HepG2 (cell line): ENCODE results near the gene NCF2. TPM values are rescaled to one million over a fixed set of nuclear protein-coding genes. Genes with fewer than 3 reads are reported as not detected.

Experiments used
- ATAC-seq: fragments of 200-7000 bp; cut with Tn5 transposase; 3 replicates; pipeline ENCODE4 v1.9.1; 2020; ENCODE audit warnings: mild to moderate bottlenecking, moderate library complexity
- BruUV-seq: library from RNA; stranded (reverse); fragments of 400-500 nt; replicated peaks from 2 replicates; lab custom pipeline; 2021; lab: Mats Ljungman, UMichigan
- CTCF ChIA-PET: fragments of 300-600 bp; formaldehyde crosslinking; extraction: SDS; loops from one replicate; lab custom pipeline; 2021; ENCODE audit warnings: low total read pairs, inconsistent platforms, low intra/inter-chr PET ratio; lab: Yijun Ruan, JAX
- POLR2A ChIA-PET: fragments of 350-600 bp; sonication (Branson Sonifier 250); formaldehyde crosslinking; loops from one replicate; lab custom pipeline; 2020; ENCODE audit warnings: antibody characterized with exemption, inconsistent platforms; lab: Yijun Ruan, JAX
- DNase-seq: peaks from one replicate; pipeline ENCODE4 v3.0.0-alpha.2; 2015; ENCODE audit warnings: low spot score
- FAIRE-seq: peaks from 3 replicates; lab custom pipeline; 2011; peaks lifted over from hg19 to GRCh38; lab: Jason Lieb, UNC
- H2AFZ ChIP-seq: one replicate; pipeline ENCODE4 v1.6.1; 2011; ENCODE audit warnings: low read length, inconsistent platforms
- H3K27ac ChIP-seq: fragments of 300-600 bp; 3 replicates; pipeline ENCODE4 v1.8.0; 2011; ENCODE audit warnings: mixed run types, mild to moderate bottlenecking, mixed read lengths, low read length, inconsistent platforms; ENCODE audit not compliant: insufficient read depth; ENCODE audit errors: extremely low read length
- H3K27me3 ChIP-seq, 2 experiments: fragments of 200-600 bp in 1 of 2; 2 replicates in 1 of 2; 3 replicates in 1 of 2; pipeline versions ENCODE4 v1.6.0 to v1.8.0; 2011; ENCODE audit warnings: low read length in 2 of 2, mild to moderate bottlenecking in 2 of 2, moderate library complexity in 2 of 2, inconsistent platforms in 1 of 2; ENCODE audit not compliant: insufficient read depth in 2 of 2, control insufficient read depth in 1 of 2
- H3K36me3 ChIP-seq, 2 experiments: fragments of 200-600 bp in 1 of 2; replicated peaks in 1 of 2; 2 replicates in 1 of 2; 3 replicates in 1 of 2; pipeline versions ENCODE4 v1.5.1 to v1.8.0; 2011; ENCODE audit warnings: low read length in 2 of 2, inconsistent platforms in 1 of 2; ENCODE audit not compliant: insufficient read depth in 2 of 2, control insufficient read depth in 1 of 2
- H3K4me1 ChIP-seq: 2 replicates; pipeline ENCODE4 v1.5.1; 2012; ENCODE audit warnings: low read length, inconsistent platforms; ENCODE audit not compliant: insufficient read depth
- H3K4me2 ChIP-seq: 2 replicates; pipeline ENCODE4 v1.6.0; 2011; ENCODE audit warnings: low read depth, low read length, inconsistent platforms
- H3K4me3 ChIP-seq, 3 experiments: fragments of 200-600 bp in 1 of 3; sonication (generic), shearing (Covaris generic) in 1 of 3; replicated peaks in 1 of 3; 2 replicates each; pipeline ENCODE4 v1.5.1; 2011 to 2016; ENCODE audit warnings: low read length in 3 of 3, inconsistent platforms in 2 of 3, low read depth in 2 of 3, mild to moderate bottlenecking in 2 of 3, control low read depth in 1 of 3, mixed read lengths in 1 of 3; ENCODE audit not compliant: insufficient read depth in 1 of 3
- H3K79me2 ChIP-seq: one replicate; pipeline ENCODE4 v1.6.1; 2011; ENCODE audit warnings: low read length, inconsistent platforms; ENCODE audit not compliant: insufficient read depth
- H3K9ac ChIP-seq: 2 replicates; pipeline ENCODE4 v1.6.0; 2011; ENCODE audit warnings: mild to moderate bottlenecking, low read depth, low read length, inconsistent platforms; ENCODE audit not compliant: insufficient read depth
- H3K9me3 ChIP-seq: 2 replicates; pipeline ENCODE4 v1.5.1; 2012; ENCODE audit warnings: mild to moderate bottlenecking, low read length
- H4K20me1 ChIP-seq: 2 replicates; pipeline ENCODE4 v1.6.0; 2011; ENCODE audit warnings: inconsistent platforms, mild to moderate bottlenecking, low read length, moderate library complexity; ENCODE audit not compliant: insufficient read depth
- NFRKB ChIP-seq: fragments of 450-650 bp; IDR thresholded peaks from 2 replicates; pipeline ENCODE4 v1.6.1; 2017
- RARA ChIP-seq: IDR thresholded peaks from 2 replicates; pipeline ENCODE4 v1.6.1; 2016; ENCODE audit warnings: missing genetic modification reagents, missing compliant biosample characterization
- ZNF121 ChIP-seq: sonication (generic); formaldehyde crosslinking; IDR thresholded peaks from 2 replicates; pipeline ENCODE4 v1.5.0; 2020; ENCODE audit warnings: mild to moderate bottlenecking, missing genetic modification reagents
- ZNF3 ChIP-seq: IDR thresholded peaks from 2 replicates; pipeline ENCODE4 v1.7.0; 2017; ENCODE audit warnings: inconsistent platforms
- ZNF7 ChIP-seq: IDR thresholded peaks from 2 replicates; pipeline ENCODE4 v1.6.1; 2016; ENCODE audit warnings: missing biosample characterization, missing genetic modification reagents
- ZSCAN29 ChIP-seq: sonication (generic); formaldehyde crosslinking; conservative IDR thresholded peaks from 2 replicates; pipeline ENCODE4 v1.4.0; 2020; ENCODE audit warnings: mild to moderate bottlenecking, missing genetic modification reagents
- ZSCAN30 ChIP-seq: sonication (generic); formaldehyde crosslinking; IDR thresholded peaks from 2 replicates; pipeline ENCODE4 v1.5.0; 2020; ENCODE audit warnings: mild to moderate bottlenecking, missing genetic modification reagents
- in situ Hi-C: cut with HindIII; loops from 2 replicates; pipeline ENCODE4 v1.10.0; 2017; ENCODE audit warnings: low pct_unique_long_range_greater_than_20kb; ENCODE audit not compliant: extremely low pct_ligation_motif_present
- intact Hi-C: fragments of 100-400 bp; cut with micrococcal nuclease; formaldehyde crosslinking; loops from one replicate; pipeline ENCODE4 v1.10.0; 2022; ENCODE audit not compliant: unreplicated experiment
- polyA plus RNA-seq, 8 experiments: library from polyadenylated mRNA; depleted of rRNA in 3 of 8; stranded (reverse) in 7 of 8; unstranded in 1 of 8; fragments of >200 nt; fragmentation: Illumina TruSeq in 4 of 8; extraction: Trizol in 4 of 8; gene quantifications; 2 replicates each; pipeline versions ENCODE4 v1.2.1 to v1.2.3, GENCODE V29; 2011 to 2016; ENCODE audit warnings: low read depth in 4 of 8, missing spikeins in 1 of 8, mixed read lengths in 1 of 8; ENCODE audit not compliant: insufficient read depth in 1 of 8
- total RNA-seq, 5 experiments: library from RNA; depleted of rRNA; stranded (reverse); fragments of >200 nt; fragmentation: Illumina TruSeq; extraction: Trizol; gene quantifications; 2 replicates each; pipeline ENCODE4 v1.2.3, GENCODE V29; 2016; ENCODE audit warnings: low read depth in 1 of 5
- TF ChIP-seq, protein P1 (sequence below): sonication (generic); formaldehyde crosslinking; IDR thresholded peaks from 2 replicates; pipeline ENCODE4 v1.5.0; 2020; ENCODE audit warnings: mild to moderate bottlenecking, missing genetic modification reagents
- TF ChIP-seq, protein P2 (sequence below): sonication (generic); formaldehyde crosslinking; IDR thresholded peaks from 2 replicates; pipeline ENCODE4 v1.4.0; 2020; ENCODE audit warnings: mild to moderate bottlenecking, low read depth, missing genetic modification reagents

Gene NCF2
- total and polyA plus RNA-seq, 2 of the 13 experiments (the other 11 are each of a cell fraction or from before 2014, with no cell fraction given) = 0.18 to 0.46 TPM

DNA sequence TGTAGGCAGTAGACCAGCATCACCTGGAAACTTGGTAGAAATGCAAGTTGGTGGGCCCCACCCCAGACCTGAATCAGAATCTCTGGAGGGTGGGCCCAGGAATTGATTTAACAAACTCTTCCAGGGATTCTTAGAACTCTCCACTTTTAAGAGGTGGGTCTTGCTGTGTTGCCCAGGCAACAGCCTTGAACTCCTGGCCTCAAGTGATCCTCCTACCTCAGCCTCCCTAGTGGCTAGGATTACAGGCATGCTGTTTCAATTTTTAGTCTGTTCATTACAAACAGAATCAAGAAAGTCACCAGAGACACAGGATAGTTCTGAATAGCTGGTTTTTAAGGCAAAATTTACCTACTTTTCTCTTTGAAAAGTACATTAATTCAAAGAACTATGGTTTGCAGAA is 31.2 kb downstream of the NCF2 start:
- DNase-seq (no peak), FAIRE-seq (no peak), ATAC-seq (no peak)
- Histone ChIP-seq H4K20me1 (no peaks in the 10 kb centered on the region), H3K9me3 (no peaks in the 10 kb centered on the region), H3K27ac (no peak overlapping the region), H3K79me2 (no peaks in the 10 kb centered on the region), H3K4me2 (no peak overlapping the region), H3K27me3 (no peaks in the 10 kb centered on the region), H3K4me1 (0 out of 2 replicates have a peak, but pooled peaks cover 3% of the 10 kb centered on the region), H3K4me3 (no peak overlapping the region), H2AFZ (no peak overlapping the region), H3K9ac (no peak overlapping the region), H3K36me3 (no peaks in the 10 kb centered on the region; a peak in 2 of 5 replicates)
- in situ Hi-C loops (loop anchor here (25.0 kb wide), 1 partner anchor 272 kb away; no protein-coding TSS in a partner anchor), intact Hi-C loops (no loop called here)
- CTCF ChIA-PET = no interaction called here
- POLR2A ChIA-PET = no interaction called here
- BruUV-seq = no TSS peak
- no peak for TF ChIP-seq ZSCAN29 (CRISPR knock-in tag)
- TF ChIP-seq, protein P1, sequence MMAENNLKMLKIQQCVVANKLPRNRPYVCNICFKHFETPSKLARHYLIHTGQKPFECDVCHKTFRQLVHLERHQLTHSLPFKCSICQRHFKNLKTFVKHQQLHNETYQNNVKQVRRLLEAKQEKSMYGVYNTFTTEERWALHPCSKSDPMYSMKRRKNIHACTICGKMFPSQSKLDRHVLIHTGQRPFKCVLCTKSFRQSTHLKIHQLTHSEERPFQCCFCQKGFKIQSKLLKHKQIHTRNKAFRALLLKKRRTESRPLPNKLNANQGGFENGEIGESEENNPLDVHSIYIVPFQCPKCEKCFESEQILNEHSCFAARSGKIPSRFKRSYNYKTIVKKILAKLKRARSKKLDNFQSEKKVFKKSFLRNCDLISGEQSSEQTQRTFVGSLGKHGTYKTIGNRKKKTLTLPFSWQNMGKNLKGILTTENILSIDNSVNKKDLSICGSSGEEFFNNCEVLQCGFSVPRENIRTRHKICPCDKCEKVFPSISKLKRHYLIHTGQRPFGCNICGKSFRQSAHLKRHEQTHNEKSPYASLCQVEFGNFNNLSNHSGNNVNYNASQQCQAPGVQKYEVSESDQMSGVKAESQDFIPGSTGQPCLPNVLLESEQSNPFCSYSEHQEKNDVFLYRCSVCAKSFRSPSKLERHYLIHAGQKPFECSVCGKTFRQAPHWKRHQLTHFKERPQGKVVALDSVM (CRISPR knock-in tag) = peak; percentile 86
- no peak for TF ChIP-seq RARA (CRISPR knock-in tag)
- TF ChIP-seq ZNF7 (CRISPR knock-in tag) = no peak
- 0 out of 2 replicates have a peak, but pooled peaks have one; percentile 63 for TF ChIP-seq ZNF121 (CRISPR knock-in tag)
- TF ChIP-seq ZNF3 (CRISPR knock-in tag) = no peak
- TF ChIP-seq NFRKB = no peak
- TF ChIP-seq, protein P2, sequence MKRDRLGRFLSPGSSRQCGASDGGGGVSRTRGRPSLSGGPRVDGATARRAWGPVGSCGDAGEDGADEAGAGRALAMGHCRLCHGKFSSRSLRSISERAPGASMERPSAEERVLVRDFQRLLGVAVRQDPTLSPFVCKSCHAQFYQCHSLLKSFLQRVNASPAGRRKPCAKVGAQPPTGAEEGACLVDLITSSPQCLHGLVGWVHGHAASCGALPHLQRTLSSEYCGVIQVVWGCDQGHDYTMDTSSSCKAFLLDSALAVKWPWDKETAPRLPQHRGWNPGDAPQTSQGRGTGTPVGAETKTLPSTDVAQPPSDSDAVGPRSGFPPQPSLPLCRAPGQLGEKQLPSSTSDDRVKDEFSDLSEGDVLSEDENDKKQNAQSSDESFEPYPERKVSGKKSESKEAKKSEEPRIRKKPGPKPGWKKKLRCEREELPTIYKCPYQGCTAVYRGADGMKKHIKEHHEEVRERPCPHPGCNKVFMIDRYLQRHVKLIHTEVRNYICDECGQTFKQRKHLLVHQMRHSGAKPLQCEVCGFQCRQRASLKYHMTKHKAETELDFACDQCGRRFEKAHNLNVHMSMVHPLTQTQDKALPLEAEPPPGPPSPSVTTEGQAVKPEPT (CRISPR knock-in tag) = no peak
- TF ChIP-seq ZSCAN30 (CRISPR knock-in tag) = no peak
